Left renal pelvis (tissue), 4 donors: ENCODE results near the gene CCKAR. TPM values are rescaled to one million over a fixed set of nuclear protein-coding genes. Genes with fewer than 3 reads are reported as not detected.
A peak's percentile ranks its signal among the peaks of the same experiment; 100 is the strongest.

Source experiments
- DNase-seq, 4 donors: peaks; one replicate each; pipeline ENCODE4 v3.0.0-alpha.2; 2013; ENCODE audit warnings: low read depth in 4 of 4, low spot score in 3 of 4
- polyA plus RNA-seq, 4 donors: library from polyadenylated mRNA; unstranded; fragments of 120-200 nt; gene quantifications; one replicate each; pipeline ENCODE4 v1.2.1, GENCODE V29; 2013; ENCODE audit not compliant: insufficient read length in 4 of 4

The CCKAR gene
- polyA plus RNA-seq, 4 donors: 0.08 to 0.10 TPM; not detected in 2

DNA sequence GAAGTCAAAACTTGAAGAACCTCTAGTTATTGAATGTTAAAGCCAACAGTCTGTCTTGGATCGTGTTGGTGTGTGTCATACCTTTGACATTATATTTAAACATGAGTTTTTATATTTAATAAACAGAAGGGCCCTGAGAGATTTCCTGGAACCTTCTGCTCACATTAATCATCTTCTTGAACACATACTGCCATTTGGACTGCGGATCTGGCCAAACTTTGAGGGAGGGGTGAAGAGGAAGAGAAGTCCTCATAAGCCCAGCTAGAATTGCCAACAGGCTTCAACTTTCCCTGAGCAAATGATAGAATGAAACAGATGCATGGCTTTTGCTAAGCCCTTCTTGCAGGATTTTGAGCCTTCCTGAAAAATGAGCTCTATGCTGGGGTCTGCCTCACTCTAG is 27.4 kb downstream of the CCKAR start:
- no peak for DNase-seq

- DNase-seq: no peak
Measured at GRCh38 chr4:26459756-26460530, 30.3 kb downstream of the CCKAR start.

GRCh38 chr4:26459054-26459755 is 31.1 kb downstream of the CCKAR start:
- peak in 2 of 4 donors; percentile 12 to 20 for DNase-seq

DNA sequence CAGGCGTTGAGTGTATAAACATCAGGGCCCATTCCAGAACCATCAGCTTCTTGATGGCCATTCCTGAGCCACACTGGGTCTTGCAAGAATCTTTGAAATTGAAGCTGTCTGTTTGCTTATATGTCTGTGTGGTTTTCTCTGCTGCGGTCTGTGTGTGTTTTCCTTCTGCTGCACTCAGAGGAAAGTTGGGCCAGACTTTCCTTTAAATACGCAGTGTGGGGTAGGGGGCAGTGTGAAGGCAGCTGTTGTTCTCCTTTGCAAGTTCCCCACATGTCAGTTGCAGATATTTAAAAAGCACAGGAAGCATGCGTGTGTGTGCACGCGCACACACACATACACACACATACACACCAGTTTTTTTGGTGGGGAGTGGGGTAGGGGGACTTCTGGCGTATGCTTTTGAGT is 32.1 kb downstream of the CCKAR start:
- no peak for DNase-seq

GRCh38 chr4:26457412-26457811 is 32.9 kb downstream of the CCKAR start:
- DNase-seq: no peak

DNA sequence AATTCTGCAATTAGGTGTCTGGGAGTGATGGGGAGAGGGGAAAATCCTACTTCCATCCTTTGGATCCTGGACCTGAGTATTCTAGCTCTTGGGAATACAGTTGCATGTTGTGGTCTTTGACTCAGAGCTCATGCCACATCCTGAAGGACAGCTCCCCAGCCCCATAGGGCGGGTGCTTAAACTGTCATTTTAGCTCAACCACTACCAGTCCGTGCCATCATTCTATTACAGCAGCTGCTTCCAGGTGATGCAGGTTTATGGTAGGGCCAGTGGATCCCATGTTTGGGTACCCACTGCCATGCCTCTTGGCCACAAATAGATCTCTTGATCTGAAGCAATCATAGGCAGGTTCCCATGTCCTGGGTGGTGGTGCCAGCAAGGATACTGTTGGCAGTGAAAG is 34.7 kb downstream of the CCKAR start:
- DNase-seq: no peak

GRCh38 chr4:26454961-26455360 is 35.3 kb downstream of the CCKAR start:
- DNase-seq: no peak

DNA sequence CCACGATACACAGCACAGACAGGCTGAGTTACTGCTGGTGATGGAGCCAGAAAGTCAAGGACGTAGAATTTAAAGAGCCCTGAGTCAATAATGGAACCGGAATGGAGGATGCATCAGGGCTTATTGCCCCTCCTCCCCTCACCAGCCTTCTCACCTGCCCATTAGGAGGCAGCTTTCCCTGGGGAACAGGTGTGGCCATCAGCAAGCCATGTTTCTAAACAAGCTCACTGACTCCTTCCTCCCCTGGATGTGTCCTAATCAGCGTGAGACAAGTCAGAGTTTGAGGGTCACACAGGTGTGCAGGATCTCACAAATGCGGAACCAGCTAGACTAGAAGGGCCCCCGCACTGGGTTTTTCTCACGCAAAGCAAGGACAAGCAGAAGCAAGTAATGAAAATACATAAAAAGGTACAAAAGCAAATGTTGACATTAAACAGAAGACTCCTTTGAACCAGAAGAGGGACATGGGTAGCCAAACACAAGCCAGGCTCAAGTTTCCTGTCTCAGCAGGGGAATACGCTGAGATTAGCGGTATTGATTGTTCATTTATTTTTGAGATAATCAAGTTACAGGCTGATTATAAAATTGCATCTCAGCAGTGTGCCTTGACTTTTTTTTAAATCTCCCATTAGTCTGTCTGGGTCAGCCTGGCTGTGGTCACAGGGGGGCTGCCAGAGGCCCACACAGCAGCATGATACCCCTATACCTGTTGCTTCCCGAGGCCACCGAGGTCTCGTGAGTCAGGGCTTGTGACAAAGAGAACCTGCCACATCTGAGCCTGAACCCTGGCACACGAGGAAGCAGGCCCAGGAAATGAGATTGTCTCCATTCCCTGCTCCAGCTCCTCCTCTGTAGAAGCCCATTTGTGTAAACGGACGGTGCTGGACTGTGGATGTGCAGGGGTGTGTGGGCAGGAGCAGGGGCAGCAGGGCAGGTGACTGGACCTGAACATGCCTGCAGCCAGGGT is 37.4 kb downstream of the CCKAR start:
- no peak for DNase-seq

DNA sequence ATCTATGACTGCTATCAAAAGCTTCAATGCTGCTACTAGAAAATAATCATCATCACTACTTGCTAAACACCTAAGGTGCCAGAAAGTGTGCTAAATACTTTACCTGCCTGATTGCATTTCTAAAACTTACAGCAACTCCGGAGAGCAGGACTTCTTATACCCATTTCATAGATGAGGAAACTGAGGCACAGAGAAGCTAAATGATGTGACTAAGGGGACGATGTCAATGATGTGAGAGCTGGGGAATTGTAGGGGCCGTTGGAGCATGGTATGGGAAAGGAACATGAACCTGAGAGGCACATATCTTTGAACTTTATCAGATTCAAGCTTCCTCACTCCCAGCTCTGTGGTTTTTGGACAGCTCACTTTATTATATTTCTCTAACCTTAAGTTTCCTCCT is 38.7 kb downstream of the CCKAR start:
- no peak for DNase-seq

GRCh38 chr4:26450418-26450817 is 39.9 kb downstream of the CCKAR start:
- no peak for DNase-seq

GRCh38 chr4:26447378-26447777 is 42.9 kb downstream of the CCKAR start:
- no peak for DNase-seq

- no peak for DNase-seq
Measured at GRCh38 chr4:26441771-26442170, 48.5 kb downstream of the CCKAR start.

DNA sequence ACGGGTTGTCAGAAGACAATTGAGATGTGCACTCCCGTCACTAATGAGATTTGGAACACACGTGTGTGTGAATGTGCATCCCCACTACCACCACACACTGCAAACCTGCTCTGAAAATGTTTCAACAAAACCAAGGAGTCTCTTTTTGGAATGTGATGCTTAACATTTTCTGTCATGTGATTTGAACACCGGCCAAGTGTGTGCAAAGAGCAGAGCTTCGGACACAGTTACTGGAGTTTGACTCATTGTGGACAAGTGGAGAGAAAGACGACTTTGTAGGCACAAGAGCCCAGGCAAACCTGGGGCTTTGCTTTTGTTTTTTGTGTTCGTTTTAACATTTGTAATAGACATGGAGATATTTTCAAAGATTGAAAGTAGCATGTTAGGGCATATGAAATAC is 49.2 kb downstream of the CCKAR start:
- DNase-seq: no peak

- no peak for DNase-seq
Measured at GRCh38 chr4:26434030-26434639, 56.1 kb downstream of the CCKAR start.

- no peak for DNase-seq
Measured at GRCh38 chr4:26433556-26433955, 56.7 kb downstream of the CCKAR start.

- DNase-seq: no peak
Measured at GRCh38 chr4:26432419-26432818, 57.9 kb downstream of the CCKAR start.

DNA sequence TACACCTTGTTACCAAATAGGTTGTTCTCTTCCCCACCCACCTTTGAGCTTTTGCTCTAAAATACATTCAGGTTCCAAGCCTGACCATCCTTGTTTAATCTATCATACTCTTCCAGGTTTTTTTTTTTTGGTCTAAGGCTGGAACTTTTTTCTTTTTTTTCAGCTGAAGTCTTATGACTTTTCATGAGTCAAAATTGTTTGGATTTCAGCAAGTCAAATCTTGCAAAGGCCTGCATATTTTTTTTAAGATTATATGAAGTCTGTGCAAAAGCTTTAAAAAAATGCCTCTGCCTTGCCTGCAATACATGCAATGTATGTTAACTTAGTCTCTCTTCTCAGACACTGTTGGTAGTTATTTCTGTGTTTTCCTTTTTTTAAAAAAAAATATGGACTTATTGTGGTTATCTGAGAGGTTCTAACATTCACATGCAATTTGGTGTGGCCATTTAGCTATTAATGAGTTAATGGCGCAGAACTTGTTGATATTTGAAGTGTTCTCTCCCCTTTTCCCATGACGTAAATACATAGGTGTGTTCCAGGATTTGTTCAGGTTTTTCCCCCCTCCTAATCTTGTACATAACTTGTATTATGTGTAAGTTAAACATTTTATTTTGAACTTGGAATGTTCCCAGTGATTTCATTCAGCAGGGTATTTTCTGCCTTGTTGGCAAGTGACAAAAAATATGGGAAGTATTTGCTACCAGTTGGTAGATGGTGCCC is 58.7 kb downstream of the CCKAR start:
- DNase-seq: no peak
